Fibroblast of villous mesenchyme (primary cell): ENCODE data around the gene XDH. TPM values are rescaled to one million over a fixed set of nuclear protein-coding genes. Genes with fewer than 3 reads are reported as not detected.

Experiments used
- DNase-seq: peaks from one replicate; pipeline ENCODE4 v3.0.0-alpha.2; 2010; ENCODE audit warnings: low read depth
- H3K4me3 ChIP-seq: 2 replicates; pipeline ENCODE4 v1.5.1; 2011; ENCODE audit warnings: low read depth, mild to moderate bottlenecking, low read length
- CTCF ChIP-seq: IDR thresholded peaks from 2 replicates; pipeline ENCODE4 v1.5.1; 2012; ENCODE audit warnings: low read depth, mild to moderate bottlenecking, low read length; ENCODE audit not compliant: insufficient read depth
- total RNA-seq: library from RNA; depleted of rRNA; stranded (reverse); fragments of >200 nt; gene quantifications from 2 replicates; pipeline ENCODE4 v1.2.3, GENCODE V29; 2012

XDH gene
- total RNA-seq, 1 donor: 0.43 TPM

- DNase-seq: no peak
- no peak for TF ChIP-seq CTCF
- no peak overlapping the region for H3K4me3 ChIP-seq
Measured at GRCh38 chr2:31406593-31407385, 7.8 kb downstream of the XDH start.

DNA sequence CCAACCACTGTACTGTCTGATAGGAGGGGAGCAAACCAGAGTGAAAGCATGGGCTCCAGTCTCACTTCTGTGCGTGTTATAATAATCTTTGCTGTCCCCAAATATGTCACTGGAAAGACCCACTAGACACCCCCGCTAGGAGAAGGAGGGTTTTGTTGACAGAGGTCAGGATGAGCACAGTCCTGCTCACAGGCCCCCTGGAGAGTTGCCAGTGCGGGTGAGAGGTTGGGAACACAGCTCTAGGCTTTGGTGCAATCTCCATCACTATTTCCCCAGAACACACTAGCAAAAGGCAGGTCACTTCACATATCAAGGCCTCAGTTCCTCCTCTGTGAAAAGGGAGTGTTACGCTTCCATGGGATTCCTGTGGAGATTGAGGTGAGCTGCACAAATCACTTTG, 9.7 kb downstream of the XDH start:
- DNase-seq: no peak
- no peak overlapping the region for H3K4me3 ChIP-seq
- no peak for TF ChIP-seq CTCF

DNA sequence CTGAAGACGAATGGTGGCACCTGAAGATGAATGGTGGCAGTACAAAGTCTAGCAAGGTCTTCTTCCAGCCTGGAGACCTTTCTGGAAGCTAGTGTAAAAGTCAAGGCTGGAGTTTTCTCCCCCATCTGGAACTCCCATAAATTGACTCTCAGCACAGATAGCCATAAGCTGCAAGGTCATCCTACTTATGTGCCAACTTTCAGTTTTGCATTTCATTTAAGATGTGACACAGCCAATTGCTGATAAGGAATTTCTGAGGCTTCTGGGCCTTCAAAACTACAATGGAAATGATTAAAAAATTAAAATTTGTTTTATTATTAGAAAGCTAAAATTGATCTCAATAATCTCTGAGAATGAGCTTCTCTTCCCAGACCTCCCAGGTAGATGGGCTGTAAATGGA, 10.2 kb downstream of the XDH start:
- no peak for DNase-seq
- no peak for TF ChIP-seq CTCF
- no peak overlapping the region for H3K4me3 ChIP-seq

DNA sequence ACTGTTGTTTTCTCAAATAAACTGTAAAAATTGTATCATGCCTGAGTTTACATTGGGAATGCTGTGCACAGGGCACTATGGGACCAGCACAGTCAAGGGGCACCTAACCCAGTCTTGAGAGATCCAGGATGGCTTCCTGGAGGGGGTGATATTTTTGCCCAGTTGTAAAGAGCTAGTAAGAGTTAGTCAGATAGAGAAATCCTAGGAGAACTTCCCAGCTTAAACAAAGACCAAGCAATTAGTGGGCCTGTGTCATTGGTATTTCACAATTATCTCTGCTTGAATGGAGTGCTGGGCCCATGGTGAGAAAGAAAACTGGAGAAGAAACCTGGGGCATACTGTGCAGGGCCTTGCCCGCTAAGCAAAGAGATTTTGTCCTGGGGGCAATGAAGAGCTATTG, 12.2 kb downstream of the XDH start:
- no peak overlapping the region for H3K4me3 ChIP-seq
- TF ChIP-seq CTCF: no peak
- no peak for DNase-seq

DNA sequence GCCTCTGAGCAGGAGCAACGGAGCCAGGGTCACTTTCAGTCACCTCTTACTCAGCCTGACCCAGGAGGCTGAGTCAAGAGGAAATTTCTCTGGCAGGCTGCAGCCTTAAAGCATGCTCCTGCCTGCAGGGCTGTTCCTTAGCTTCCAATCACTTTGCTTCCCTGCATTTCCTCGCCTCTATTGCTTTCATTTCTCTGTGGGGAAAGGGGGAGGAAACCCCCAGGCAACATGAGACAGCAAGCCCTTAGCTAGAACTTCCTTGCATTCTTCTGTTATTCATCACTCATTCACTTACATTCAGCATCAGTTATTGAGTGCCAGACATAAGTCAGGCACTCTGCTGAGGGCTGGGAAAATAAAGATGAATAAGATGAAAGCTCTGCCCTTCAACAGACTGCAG, 13.0 kb downstream of the XDH start:
- no peak overlapping the region for H3K4me3 ChIP-seq
- DNase-seq: peak; percentile 79

DNA sequence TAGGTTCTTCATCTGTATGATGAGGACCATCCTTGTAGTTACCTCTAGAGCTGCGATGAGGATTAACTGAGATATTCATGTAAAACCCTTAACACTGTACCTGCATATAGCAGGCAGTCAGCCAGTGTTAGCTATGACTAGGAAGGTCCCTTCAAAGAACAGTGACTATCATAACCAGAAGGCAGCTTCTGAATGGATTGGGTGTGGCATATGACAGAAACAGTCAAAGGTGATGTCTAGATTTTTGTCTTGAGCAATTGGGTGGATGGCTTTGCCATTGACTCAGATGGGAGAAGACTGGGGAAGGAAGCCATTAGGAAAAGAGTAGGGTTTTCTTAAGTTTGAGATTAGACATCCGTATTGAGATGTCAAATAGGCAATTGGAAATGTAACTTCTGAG, 15.7 kb downstream of the XDH start:
- H3K4me3 ChIP-seq: no peak overlapping the region
- DNase-seq: no peak
- TF ChIP-seq CTCF: no peak

More for the DNA sequence above, 13.0 kb downstream of the XDH start:
- TF ChIP-seq CTCF: no peak

- TF ChIP-seq CTCF: no peak
- DNase-seq: no peak
- H3K4me3 ChIP-seq: no peak overlapping the region
Measured at GRCh38 chr2:31397094-31397493, 17.4 kb downstream of the XDH start.
